Measurements from ENCODE around the gene SLC35B4. TPM values are rescaled to one million over a fixed set of nuclear protein-coding genes. Genes with fewer than 3 reads are reported as not detected.

The SLC35B4 gene
- total and polyA plus RNA-seq, 4 donors = 3.6 to 25.7 (median 10.5) TPM

DNA sequence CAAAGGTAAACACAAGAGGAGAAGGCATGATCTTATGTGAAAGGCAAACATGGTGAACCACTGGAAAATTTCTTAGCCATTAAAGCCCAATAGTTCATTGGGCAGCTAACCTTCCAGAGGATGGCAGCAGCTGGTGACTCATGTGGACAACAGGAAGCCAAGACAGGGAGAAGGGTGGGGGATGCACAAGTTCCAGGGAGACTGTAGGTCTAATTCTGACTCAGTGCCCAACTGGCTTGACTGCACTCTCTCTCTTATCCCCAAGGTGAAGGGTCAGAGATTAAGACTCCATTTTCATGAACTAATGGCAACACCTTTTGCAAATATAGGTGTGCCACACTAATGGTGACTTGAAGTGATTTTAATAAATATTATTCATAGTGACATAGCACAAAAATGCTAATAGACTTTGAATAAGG lies 47.9 kb upstream of the SLC35B4 start:
- H3K4me1 ChIP-seq (ENCODE audit: control insufficient read depth in 5 of 5, insufficient read depth in 5 of 5, low read length in 5 of 5) = peaks cover 0 to 10% (median 6%) of the 10 kb centered on the region in 5 donors
- no peak overlapping the region for H3K27ac ChIP-seq (ENCODE audit: low read depth in 1 of 2, low read length in 1 of 2)
- no peak overlapping the region for H3K9ac ChIP-seq (ENCODE audit: insufficient read depth in 1 of 2, low read length in 2 of 2)
- no peaks in the 10 kb centered on the region for H3K9me3 ChIP-seq (ENCODE audit: control insufficient read depth in 4 of 4, insufficient read depth in 3 of 4, low read length in 3 of 4)
- H3K4me3 ChIP-seq = no peak overlapping the region
- no peaks in the 10 kb centered on the region for H3K27me3 ChIP-seq (ENCODE audit: control insufficient read depth in 3 of 3, insufficient read depth in 3 of 3, low read length in 2 of 3)
- H3K36me3 ChIP-seq (ENCODE audit: control insufficient read depth in 4 of 4, insufficient read depth in 4 of 4, low read length in 4 of 4) = no peaks in the 10 kb centered on the region
- no peak for ATAC-seq (ENCODE audit: insufficient read depth, low FRiP score)
- DNase-seq = no peak
- TF ChIP-seq, protein P1, sequence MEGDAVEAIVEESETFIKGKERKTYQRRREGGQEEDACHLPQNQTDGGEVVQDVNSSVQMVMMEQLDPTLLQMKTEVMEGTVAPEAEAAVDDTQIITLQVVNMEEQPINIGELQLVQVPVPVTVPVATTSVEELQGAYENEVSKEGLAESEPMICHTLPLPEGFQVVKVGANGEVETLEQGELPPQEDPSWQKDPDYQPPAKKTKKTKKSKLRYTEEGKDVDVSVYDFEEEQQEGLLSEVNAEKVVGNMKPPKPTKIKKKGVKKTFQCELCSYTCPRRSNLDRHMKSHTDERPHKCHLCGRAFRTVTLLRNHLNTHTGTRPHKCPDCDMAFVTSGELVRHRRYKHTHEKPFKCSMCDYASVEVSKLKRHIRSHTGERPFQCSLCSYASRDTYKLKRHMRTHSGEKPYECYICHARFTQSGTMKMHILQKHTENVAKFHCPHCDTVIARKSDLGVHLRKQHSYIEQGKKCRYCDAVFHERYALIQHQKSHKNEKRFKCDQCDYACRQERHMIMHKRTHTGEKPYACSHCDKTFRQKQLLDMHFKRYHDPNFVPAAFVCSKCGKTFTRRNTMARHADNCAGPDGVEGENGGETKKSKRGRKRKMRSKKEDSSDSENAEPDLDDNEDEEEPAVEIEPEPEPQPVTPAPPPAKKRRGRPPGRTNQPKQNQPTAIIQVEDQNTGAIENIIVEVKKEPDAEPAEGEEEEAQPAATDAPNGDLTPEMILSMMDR (IDR thresholded peaks at IDR 0.05; ENCODE audit: control extremely low read depth, extremely low read depth) = no peak

DNA sequence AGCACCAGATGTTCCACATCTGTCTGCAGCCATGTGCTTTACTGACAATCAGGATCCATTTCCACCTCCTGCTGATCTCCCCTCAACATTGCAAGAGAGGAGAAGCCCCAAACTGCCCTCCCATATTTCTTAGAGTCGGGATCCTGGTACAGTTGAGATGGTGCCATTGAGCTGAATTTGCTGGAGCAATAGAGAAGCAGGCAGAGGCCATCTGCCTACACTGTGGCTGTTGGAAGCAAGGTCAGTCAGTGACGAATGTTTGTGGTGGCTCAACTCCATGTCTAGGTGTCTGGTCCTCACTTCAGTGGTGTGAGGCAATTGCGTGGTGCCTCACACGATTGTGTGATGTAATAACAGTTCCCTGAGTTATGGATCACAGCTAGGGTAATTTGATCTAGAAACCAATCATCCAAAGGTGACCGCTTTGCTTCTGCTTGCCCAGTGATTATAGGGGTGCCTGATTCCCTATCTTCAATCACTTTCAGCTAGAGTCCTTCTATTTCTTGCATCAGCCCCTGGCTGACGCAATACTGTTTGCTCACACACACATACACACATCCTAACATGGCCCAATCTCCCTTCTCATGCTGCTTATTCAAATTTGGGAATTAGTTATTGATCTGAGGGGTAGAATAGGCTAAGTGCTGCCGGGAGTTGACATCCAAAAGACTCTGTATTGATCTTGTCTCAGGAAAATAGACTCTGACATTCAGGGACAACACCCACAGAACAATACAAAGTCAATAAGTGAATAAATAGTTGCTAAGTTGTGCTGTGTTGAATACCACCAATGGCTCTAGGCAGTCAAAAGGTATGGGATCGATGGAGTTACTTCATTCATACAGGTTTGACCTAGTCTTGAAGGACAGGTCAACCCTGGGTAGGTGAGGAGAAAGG lies 46.1 kb upstream of the SLC35B4 start:
- no peak for ATAC-seq (ENCODE audit: insufficient read depth, low FRiP score)
- Histone ChIP-seq H3K4me3 (no peak overlapping the region), H3K27ac (ENCODE audit: low read depth in 1 of 2, low read length in 1 of 2) (no peak overlapping the region)

DNA sequence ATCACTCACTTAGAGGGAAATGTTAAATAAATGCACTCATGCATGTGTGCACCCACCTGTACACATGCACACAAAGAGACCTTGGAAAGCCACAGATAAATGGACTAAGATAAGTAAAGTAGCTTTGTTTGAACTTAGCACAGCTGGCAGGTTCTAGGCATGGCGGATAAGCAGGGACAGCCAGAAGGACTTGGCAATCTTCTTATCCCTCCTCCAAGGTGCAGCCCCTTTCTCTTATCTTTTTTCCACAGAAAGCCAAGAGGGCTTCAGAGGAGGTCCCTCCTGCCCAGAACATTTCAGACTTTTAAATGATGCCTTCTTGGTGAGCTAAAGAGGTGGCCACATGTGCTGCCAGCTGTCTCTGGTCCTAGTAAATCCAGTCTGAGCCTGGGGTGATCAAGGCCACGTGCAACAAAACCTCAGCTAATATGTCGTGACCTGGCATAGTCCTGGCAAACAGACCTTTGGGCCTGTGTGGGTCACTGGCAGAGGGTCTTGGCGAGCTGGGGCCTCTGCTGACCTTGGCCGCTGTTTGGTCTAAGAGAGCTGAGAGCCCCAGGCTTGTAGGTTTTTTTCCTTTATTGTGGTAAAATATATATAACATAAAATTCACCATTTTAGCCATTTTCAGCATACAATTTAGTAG lies 43.2 kb upstream of the SLC35B4 start:
- DNase-seq (no peak), ATAC-seq (ENCODE audit: insufficient read depth, low FRiP score) (no peak)
- Histone ChIP-seq H3K27ac (ENCODE audit: low read depth in 1 of 2, low read length in 1 of 2) (no peak overlapping the region), H3K9me3 (ENCODE audit: control insufficient read depth in 4 of 4, insufficient read depth in 3 of 4, low read length in 3 of 4) (no peaks in the 10 kb centered on the region), H3K4me1 (ENCODE audit: control insufficient read depth in 5 of 5, insufficient read depth in 5 of 5, low read length in 5 of 5) (no peaks in the 10 kb centered on the region), H3K4me3 (no peak overlapping the region), H3K9ac (ENCODE audit: insufficient read depth in 1 of 2, low read length in 2 of 2) (no peak overlapping the region), H3K27me3 (ENCODE audit: control insufficient read depth in 3 of 3, insufficient read depth in 3 of 3, low read length in 2 of 3) (no peaks in the 10 kb centered on the region), H3K36me3 (ENCODE audit: control insufficient read depth in 4 of 4, insufficient read depth in 4 of 4, low read length in 4 of 4) (no peaks in the 10 kb centered on the region)
- WGBS, 2 donors = 84 to 89% methylated on average over 5 of the region's 5 CpGs
- TF ChIP-seq, protein P1 (IDR thresholded peaks at IDR 0.05; ENCODE audit: control extremely low read depth, extremely low read depth) = no peak

More for the DNA sequence above, 46.1 kb upstream of the SLC35B4 start:
- WGBS, 2 donors = 67 to 76% methylated on average over 8 of the region's 8 CpGs
- H3K9ac ChIP-seq (ENCODE audit: insufficient read depth in 1 of 2, low read length in 2 of 2) = no peak overlapping the region
- TF ChIP-seq, protein P1 (IDR thresholded peaks at IDR 0.05; ENCODE audit: control extremely low read depth, extremely low read depth) = no peak
- no peaks in the 10 kb centered on the region for H3K27me3 ChIP-seq (ENCODE audit: control insufficient read depth in 3 of 3, insufficient read depth in 3 of 3, low read length in 2 of 3)
- H3K9me3 ChIP-seq (ENCODE audit: control insufficient read depth in 4 of 4, insufficient read depth in 3 of 4, low read length in 3 of 4) = no peaks in the 10 kb centered on the region
- no peaks in the 10 kb centered on the region for H3K36me3 ChIP-seq (ENCODE audit: control insufficient read depth in 4 of 4, insufficient read depth in 4 of 4, low read length in 4 of 4)
- H3K4me1 ChIP-seq (ENCODE audit: control insufficient read depth in 5 of 5, insufficient read depth in 5 of 5, low read length in 5 of 5) = no peaks in the 10 kb centered on the region
- DNase-seq = peak; percentile 17 to 22 (median 21)

Data from lung (tissue), 12 donors.